Large intestine (tissue), 3 donors: Measurements from ENCODE around the gene NLRP6. TPM values are rescaled to one million over a fixed set of nuclear protein-coding genes. Genes with fewer than 3 reads are reported as not detected.
"Not testable (repeated sequence)": the region's sequence is repeated elsewhere in the genome, so short reads cannot be mapped to it uniquely, and the experiment has no call there.

Experiments used
- DNase-seq, 2 donors: peaks; one replicate each; pipeline versions ENCODE4 v3.0.0 to v3.0.0-alpha.2; 2013
- H3K27ac ChIP-seq: one replicate; pipeline ENCODE4 v1.5.1; 2013; ENCODE audit warnings: low read length
- H3K27me3 ChIP-seq: 2 replicates; pipeline ENCODE4 v1.6.1; 2013; ENCODE audit warnings: low read length; ENCODE audit not compliant: control insufficient read depth, insufficient read depth
- H3K36me3 ChIP-seq: 2 replicates; pipeline ENCODE4 v1.6.1; 2013; ENCODE audit warnings: low read length; ENCODE audit not compliant: control insufficient read depth, insufficient read depth
- H3K4me1 ChIP-seq: one replicate; pipeline ENCODE4 v1.6.1; 2013; ENCODE audit warnings: low read length; ENCODE audit not compliant: control insufficient read depth, insufficient read depth
- H3K4me3 ChIP-seq: one replicate; pipeline ENCODE4 v1.5.1; 2013; ENCODE audit warnings: low read length
- H3K9me3 ChIP-seq: one replicate; pipeline ENCODE4 v1.6.1; 2013; ENCODE audit warnings: mild to moderate bottlenecking, low read depth, low read length, moderate library complexity; ENCODE audit not compliant: control insufficient read depth
- WGBS: methylation state at CpG from one replicate; pipeline ENCODE4 v1.1.5; 2013; ENCODE audit warnings: low lambda C conversion rate; ENCODE audit not compliant: insufficient coverage; 5-methylcytosine and 5-hydroxymethylcytosine counted together
- polyA plus RNA-seq: library from polyadenylated mRNA; unstranded; fragments of 120-200 nt; gene quantifications from one replicate; pipeline ENCODE4 v1.2.1, GENCODE V29; 2013

Gene NLRP6
- polyA plus RNA-seq, 1 donor = 37.4 TPM

DNA sequence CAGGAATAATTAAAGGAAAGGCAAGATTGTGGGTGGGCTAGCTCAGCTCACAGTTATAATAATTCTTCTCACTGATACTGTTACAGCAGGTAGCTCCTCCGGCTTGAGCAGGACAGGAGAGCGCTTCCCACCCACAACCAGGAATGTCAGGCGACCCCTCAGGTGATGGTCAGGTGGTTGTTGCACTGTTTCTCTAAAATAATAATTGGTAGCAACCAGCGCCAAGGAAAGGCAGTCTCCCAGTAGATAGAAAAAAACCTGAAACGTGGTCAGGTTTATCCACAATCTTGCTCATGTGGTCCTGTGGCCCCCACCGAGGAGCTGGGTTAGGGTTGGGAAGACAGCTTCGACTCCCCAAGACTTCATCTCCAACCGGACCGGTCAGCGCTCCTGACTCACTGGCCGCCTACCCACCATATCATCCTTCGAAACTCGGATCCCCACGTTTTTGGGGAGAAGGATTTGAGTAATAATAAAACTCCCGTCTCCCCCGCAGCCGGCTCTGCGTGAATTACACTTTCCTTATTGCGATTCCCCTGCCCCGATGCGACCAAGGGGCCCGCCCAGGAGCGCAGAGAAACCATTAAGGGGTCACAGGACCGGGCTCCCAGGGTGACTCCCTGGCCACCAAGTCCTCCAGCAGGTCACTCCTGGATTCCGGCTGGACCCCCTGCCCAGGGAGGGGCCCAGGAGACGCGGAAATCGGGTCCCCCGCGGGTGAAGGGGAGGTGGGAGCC is 39.6 kb downstream of the NLRP6 start:
- peak overlapping the region; percentile 16 for H3K4me3 ChIP-seq
- peaks cover 40% of the 10 kb centered on the region for H3K4me1 ChIP-seq

DNA sequence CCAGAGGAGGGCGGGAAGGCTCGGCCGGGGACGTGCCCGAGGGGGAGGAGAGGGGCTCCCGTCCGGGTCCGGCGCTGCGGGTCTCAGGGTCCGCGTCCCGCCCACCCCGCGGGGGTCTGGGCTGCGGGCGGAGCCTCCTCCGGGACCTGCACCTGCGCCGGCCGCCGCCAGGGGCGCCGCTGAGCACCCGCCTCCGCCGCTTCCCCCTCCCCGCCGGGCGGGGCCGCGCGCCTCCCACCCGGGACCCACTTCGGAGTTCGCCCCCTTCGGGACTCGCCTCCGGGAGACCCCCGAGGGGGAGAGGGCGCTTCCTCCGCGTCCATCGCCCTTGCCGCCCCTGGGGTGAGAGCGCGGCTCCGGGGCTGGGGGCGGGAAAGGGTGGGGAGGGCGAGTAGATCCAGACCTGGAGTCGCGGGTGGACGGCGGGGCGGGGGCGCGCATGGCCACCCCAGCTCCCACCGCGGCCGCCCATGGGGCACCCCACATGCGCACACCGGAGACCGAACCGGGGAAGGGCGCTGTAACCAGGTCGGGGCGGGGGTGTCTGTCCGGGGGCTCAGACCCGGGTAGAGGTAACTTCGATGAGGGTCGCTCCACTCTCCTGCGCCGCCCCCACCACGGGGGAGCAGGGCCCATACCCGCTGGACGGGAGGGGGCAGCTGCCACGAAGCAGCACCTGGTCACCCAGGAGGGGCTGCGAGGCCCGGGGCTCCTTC is 40.4 kb downstream of the NLRP6 start:
- not testable (repeated sequence) for H3K27ac ChIP-seq, H3K9me3 ChIP-seq, DNase-seq, H3K36me3 ChIP-seq
- Histone ChIP-seq H3K27me3 (peaks cover 12% of the 10 kb centered on the region), H3K4me1 (peaks cover 33% of the 10 kb centered on the region), H3K4me3 (peak overlapping the region; percentile 75)
- WGBS = no CpG with 5 or more reads among the region's 79 CpGs

More for the DNA sequence above, 39.6 kb downstream of the NLRP6 start:
- H3K27ac ChIP-seq, DNase-seq, H3K9me3 ChIP-seq, H3K36me3 ChIP-seq: not testable (repeated sequence)
- no CpG with 5 or more reads among the region's 30 CpGs for WGBS
- H3K27me3 ChIP-seq = peaks cover 12% of the 10 kb centered on the region

DNA sequence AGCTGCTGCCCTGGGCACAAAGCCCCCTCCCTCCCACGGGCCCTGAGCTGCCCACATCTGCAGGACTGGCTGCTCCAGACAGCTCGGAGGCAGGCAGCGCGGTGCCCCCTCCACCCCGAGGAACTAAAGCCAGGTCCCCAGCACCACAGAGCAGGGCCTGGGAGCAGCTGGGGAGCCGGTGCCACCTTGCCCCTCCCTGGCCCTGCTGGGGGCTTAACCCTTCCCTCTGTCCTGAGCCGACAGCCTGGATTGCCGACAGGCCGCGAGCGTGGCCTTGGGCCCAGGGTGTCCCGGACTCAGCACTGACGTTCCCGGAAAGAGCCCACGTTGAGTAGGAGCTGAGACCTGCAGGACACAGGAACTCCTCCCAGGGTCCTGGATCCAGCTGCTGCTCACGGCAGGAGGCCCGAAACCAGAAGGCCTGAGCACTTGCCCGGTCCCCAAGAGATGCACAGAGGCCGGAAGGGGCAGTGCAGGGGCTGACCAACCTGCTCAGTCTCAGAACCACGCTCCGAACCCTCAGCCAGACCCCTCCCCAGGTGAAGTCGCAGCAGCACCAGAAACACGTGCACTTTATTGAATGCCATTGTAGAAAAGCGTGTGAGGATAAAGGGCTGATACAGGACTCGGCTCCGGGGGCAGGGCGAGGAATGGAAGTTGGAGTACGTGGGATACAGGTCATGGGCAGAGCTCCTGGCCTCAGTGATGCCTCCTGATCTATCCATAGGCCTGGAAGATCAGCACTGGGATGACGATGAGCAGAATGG is 41.1 kb downstream of the NLRP6 start:
- peak in 1 of 2 donors; percentile 59 for DNase-seq
- not testable (repeated sequence) for H3K36me3 ChIP-seq, H3K9me3 ChIP-seq
- H3K4me3 ChIP-seq = peak overlapping the region; percentile 75
- H3K4me1 ChIP-seq = peaks cover 35% of the 10 kb centered on the region
- H3K27me3 ChIP-seq = peaks cover 12% of the 10 kb centered on the region
- peak overlapping the region; percentile 87 for H3K27ac ChIP-seq
- no CpG with 5 or more reads among the region's 29 CpGs for WGBS

DNA sequence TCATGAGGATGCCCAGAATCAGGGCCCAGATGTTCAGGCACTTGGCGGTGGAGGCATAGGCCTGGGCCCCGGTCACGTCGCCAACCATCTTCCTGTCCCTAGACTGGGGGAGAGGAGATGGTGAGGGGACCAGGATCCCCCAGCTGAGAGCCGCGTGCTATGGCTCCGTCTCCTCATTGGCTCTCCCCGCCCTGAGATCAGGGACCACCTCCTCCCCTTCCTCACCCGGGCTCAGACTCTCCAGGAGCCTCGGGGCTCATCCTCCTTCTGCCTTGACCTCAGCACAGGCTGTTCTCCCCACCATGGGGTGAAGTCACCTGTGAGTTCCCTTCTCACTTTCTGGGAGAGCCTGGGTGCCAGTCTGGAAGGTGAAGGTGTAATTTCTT is 41.7 kb downstream of the NLRP6 start:
- peak overlapping the region; percentile 75 for H3K4me3 ChIP-seq
- H3K27ac ChIP-seq = peak overlapping the region; percentile 87
- peaks cover 12% of the 10 kb centered on the region for H3K27me3 ChIP-seq
- not testable (repeated sequence) for H3K9me3 ChIP-seq, DNase-seq, H3K36me3 ChIP-seq
- peaks cover 39% of the 10 kb centered on the region for H3K4me1 ChIP-seq
- no CpG with 5 or more reads among the region's 10 CpGs for WGBS

DNA sequence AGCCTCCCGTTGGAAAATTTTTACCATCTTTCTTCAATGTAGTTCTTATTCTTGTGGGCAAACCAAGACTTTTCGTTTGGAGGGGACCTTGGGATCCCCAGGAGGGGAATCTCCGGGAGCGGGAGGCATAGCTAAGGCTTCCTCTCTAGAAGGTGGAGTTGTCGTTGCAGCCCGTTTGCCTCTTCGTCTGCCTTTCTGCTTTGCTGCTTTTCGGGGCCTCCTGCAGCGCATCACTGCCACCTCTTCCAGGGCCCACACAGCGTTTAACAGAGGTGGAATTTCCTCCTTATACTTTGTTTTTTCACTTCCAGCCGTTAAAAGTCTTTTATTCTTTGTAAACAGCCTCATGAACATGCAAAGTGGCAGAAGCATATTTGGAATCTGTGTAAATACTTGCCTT is 45.9 kb downstream of the NLRP6 start:
- Histone ChIP-seq H3K27ac (peak overlapping the region; percentile 59), H3K4me1 (peaks cover 36% of the 10 kb centered on the region), H3K27me3 (no peaks in the 10 kb centered on the region), H3K9me3 (no peaks in the 10 kb centered on the region), H3K36me3 (no peaks in the 10 kb centered on the region), H3K4me3 (no peak overlapping the region)
- WGBS = 17% methylated on average over 2 of the region's 11 CpGs
- no peak for DNase-seq

DNA sequence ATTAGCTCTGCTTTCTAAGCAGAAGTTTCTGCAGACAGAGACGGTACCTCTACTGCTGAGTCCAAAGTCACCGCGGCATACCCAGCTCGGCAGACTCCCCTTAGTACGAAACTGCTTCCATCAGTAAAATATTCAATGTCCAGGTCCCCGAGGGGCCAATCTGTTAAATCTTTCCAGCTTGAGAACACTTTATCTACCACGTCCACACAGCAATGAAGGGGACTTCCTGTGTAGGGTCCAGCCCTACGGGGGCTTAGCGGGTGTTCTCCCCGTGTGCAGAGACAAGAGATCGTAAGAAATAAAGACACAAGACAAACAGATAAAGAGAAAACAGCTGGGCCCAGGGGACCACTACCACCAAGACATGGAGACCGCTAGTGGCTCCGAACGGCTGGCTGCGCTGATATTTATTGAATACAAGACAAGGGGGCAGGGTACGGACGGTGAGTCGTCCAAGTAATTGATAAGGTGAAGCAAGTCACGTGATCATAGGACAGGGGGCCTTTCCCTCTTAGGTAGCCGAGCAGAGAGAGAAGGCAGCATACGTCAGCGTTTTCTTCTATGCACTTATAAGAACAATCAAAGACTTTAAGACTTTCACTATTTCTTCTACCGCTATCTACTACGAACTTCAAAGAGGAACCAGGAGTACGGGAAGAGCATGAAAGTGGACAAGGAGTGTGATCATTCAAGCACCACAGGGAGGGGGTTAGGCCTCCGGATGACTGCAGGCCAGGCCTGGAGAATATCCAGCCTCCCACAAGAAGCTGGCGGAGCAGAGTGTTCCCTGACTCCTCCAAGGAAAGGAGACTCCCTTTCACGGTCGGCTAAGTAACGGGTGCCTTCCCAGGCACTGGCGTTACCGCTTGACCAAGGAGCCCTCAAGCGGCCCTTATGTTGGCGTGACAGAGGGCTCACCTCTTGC is 46.6 kb downstream of the NLRP6 start:
- WGBS = no CpG with 5 or more reads among the region's 34 CpGs
- Histone ChIP-seq H3K27ac (peak overlapping the region; percentile 59), H3K4me1 (peaks cover 31% of the 10 kb centered on the region), H3K4me3 (peak overlapping the region; percentile 0)
- H3K36me3 ChIP-seq, H3K27me3 ChIP-seq, H3K9me3 ChIP-seq: not testable (repeated sequence)
- peak in 1 of 2 donors; percentile 78 for DNase-seq

DNA sequence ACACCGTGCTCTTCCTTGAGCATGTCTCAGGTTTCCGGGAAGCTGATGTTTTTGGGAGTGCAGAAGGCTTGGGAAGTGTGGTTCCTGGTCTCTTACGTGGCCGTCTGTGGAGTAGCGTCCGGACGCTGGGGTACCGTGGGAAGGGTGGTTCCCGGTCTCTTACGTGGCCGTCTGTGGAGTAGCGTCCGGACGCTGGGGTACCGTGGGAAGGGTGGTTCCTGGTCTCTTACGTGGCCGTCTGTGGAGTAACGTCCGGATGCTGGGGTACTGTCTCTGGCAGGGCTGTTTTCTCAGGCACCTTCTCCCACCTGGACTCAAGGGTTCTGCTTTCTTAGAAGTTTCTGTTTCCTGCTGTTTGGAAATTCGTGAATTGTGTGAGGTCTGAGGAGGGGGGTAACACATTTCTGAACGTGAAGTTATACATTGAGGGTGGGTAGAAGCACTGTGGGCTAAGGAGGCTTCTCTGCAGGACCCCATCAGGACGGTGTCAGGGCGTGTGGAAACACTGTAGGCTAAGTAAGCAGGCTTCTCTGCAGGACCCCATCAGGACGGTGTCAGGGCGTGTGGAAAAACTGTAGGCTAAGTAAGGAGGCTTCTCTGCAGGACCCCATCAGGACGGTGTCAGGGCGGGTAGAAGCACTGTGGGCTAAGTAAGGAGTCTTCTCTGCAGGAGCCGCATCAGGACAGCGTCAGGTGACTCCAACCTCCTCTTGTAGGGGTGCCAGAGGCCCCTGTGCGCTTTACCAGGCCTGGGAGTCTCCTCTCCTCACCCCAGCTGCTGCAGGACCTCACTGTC is 47.8 kb downstream of the NLRP6 start:
- no peaks in the 10 kb centered on the region for H3K27me3 ChIP-seq
- no peaks in the 10 kb centered on the region for H3K9me3 ChIP-seq
- H3K4me1 ChIP-seq = peaks cover 29% of the 10 kb centered on the region
- no CpG with 5 or more reads among the region's 30 CpGs for WGBS
- H3K27ac ChIP-seq = peak overlapping the region; percentile 52
- no peaks in the 10 kb centered on the region for H3K36me3 ChIP-seq
- H3K4me3 ChIP-seq = no peak overlapping the region
- DNase-seq = no peak

DNA sequence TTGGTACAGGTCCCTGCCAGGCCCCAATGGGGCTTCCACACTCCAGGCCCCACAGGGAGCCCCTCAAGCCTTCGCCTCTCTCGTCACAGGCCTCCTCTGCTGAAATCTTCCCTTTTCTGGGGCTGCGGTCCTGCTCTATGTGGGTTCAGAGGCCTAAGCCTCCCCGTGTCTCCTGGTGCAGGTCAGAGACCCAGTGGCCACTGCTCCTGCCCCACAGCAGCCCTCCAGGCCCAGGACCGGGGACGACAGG is 48.3 kb downstream of the NLRP6 start:
- Histone ChIP-seq H3K27me3 (no peaks in the 10 kb centered on the region), H3K4me3 (no peak overlapping the region), H3K9me3 (no peaks in the 10 kb centered on the region), H3K27ac (peak overlapping the region; percentile 52), H3K36me3 (no peaks in the 10 kb centered on the region), H3K4me1 (peaks cover 28% of the 10 kb centered on the region)
- DNase-seq = no peak
- WGBS = no CpG with 5 or more reads among the region's 6 CpGs

DNA sequence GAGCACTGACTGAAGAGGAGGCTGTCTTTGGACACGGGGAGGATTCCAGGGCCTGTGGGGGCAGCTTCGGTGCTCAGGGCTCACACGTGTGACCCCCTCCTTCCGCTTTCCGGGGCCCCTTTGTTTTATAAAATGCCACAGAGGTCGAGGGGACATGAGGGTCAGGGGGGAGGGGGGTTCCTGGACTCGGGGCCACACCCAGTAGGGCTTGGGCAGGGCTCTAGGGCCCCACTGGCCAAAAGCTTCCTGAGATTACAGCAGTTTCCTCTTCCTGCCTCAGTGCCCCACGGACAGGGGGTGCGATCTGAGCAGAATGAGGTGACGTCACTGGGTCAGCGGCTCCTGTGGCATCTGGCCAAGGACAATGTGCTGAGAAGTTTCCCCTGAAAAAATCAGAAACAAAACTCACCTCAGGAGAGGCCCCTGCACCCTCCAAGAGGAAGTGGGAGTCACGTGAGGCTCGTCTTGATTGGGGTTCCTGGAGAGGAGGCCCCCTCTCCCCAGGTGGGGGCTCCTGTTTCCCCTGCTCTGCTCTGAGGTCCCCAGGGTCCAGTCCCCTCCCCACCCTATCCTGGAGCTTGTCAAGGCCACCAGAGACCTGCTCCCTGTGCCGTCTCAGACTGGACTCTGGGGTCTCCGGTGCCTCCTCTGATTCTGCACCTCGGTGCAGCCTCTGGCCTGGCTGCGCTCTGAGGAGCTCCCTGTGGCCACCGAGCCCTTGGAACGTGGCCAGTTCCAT is 48.8 kb downstream of the NLRP6 start:
- Histone ChIP-seq H3K27me3 (no peaks in the 10 kb centered on the region), H3K4me3 (no peak overlapping the region), H3K27ac (peak overlapping the region; percentile 52), H3K36me3 (no peaks in the 10 kb centered on the region), H3K9me3 (no peaks in the 10 kb centered on the region), H3K4me1 (peaks cover 28% of the 10 kb centered on the region)
- no CpG with 5 or more reads among the region's 19 CpGs for WGBS
- DNase-seq = peak in 1 of 2 donors; percentile 86
